ENCODE data around the gene PLIN1. TPM values are rescaled to one million over a fixed set of nuclear protein-coding genes. Genes with fewer than 3 reads are reported as not detected.

Gene PLIN1
- total and polyA plus RNA-seq, 9 of the 15 experiments (the other 6 are each of a cell fraction or from before 2014, with no cell fraction given) = not detected

GRCh38 chr15:89671687-89672086 is 7.5 kb downstream of the PLIN1 start (continued):
- TF ChIP-seq, protein P1, sequence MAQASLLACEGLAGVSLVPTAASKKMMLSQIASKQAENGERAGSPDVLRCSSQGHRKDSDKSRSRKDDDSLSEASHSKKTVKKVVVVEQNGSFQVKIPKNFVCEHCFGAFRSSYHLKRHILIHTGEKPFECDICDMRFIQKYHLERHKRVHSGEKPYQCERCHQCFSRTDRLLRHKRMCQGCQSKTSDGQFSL (CRISPR knock-in tag; IDR thresholded peaks at IDR 0.05) = no peak
- TF ChIP-seq, protein P1 (tag; IDR thresholded peaks at IDR 0.05) = no peak
- TF ChIP-seq ZBTB8A (IDR thresholded peaks at IDR 0.05; ENCODE audit: partially characterized antibody) = no peak
- no peak for TF ChIP-seq CXXC5 (CRISPR knock-in tag; IDR thresholded peaks at IDR 0.05)
- TF ChIP-seq L3MBTL2 (IDR thresholded peaks at IDR 0.05) = no peak
- TF ChIP-seq TAF7 (tag; IDR thresholded peaks at IDR 0.05) = no peak
- TF ChIP-seq, protein P2, sequence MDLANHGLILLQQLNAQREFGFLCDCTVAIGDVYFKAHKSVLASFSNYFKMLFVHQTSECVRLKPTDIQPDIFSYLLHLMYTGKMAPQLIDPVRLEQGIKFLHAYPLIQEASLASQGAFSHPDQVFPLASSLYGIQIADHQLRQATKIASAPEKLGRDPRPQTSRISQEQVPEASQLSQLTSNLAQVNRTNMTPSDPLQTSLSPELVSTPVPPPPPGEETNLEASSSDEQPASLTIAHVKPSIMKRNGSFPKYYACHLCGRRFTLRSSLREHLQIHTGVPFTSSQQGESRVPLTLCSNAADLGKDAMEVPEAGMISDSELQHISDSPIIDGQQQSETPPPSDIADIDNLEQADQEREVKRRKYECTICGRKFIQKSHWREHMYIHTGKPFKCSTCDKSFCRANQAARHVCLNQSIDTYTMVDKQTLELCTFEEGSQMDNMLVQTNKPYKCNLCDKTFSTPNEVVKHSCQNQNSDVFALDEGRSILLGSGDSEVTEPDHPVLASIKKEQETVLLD (IDR thresholded peaks at IDR 0.05) = no peak
- no peak for TF ChIP-seq NCOA1 (IDR thresholded peaks at IDR 0.05; ENCODE audit: low read depth)

DNA sequence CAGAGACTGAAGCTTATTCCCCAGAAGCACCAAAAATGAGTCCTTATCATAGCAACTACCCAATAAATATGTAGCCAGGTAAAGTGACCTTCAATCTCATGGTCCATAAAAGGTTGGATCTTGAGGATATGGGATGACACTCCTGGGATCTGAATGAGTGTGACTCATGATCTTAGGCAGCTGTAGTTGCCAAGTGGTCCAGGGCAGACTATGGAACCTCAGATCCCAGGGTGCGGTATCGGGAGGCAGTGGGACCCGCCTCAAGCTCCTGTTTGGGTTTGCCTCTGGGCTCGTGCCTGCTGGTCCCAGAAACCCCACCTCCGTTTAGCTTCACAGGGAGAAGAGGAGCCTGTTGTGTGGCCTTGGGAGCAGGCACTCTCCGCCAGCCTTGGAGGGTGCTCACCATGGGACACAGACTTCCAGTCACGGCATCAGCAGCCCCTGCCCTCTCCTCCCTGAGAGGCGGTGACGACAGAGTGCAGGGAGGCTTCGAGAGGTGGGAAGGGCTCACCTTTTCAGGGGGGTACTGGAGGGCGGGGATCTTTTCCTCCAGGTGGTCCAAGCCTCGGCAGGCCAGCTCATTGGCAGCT is 8.1 kb downstream of the PLIN1 start:
- intact Hi-C loops (cut with micrococcal nuclease) (no loop called here), in situ Hi-C loops (cut with MboI) (no loop called here)
- BruUV-seq (replicated peaks) = no TSS peak
- Histone ChIP-seq H3K27ac (ENCODE audit: extremely low read depth, low read depth, low read length) (no peak overlapping the region), H2AFZ (ENCODE audit: low read depth, low read length) (no peak overlapping the region), H3K9ac (ENCODE audit: insufficient read depth in 1 of 2, low read depth in 2 of 2, low read length in 2 of 2) (peak overlapping the region in 1 of 2 experiments; percentile 55; a peak in 1 of 4 replicates), H3K4me3 (no peak overlapping the region), H3K4me1 (replicated peaks in 1 of 2; ENCODE audit: control insufficient read depth in 2 of 2, insufficient read depth in 2 of 2, low read length in 2 of 2) (peaks cover 0 to 18% of the 10 kb centered on the region in 2 experiments; a peak in 3 of 5 replicates), H3K27me3 (ENCODE audit: control insufficient read depth in 2 of 2, insufficient read depth in 2 of 2, low read length in 2 of 2) (peaks cover 14 to 69% of the 10 kb centered on the region in 2 experiments), H4K20me1 (replicated peaks; ENCODE audit: control insufficient read depth, insufficient read depth, low read length) (peaks cover 2% of the 10 kb centered on the region; the same call in 1 of the 2 replicates), H3K9me3 (replicated peaks; ENCODE audit: control insufficient read depth, insufficient read depth, low read depth, low read length) (no peaks in the 10 kb centered on the region), H3K79me2 (ENCODE audit: control insufficient read depth, insufficient read depth, low read length) (no peaks in the 10 kb centered on the region), H3K4me2 (ENCODE audit: insufficient read depth, low read length) (no peak overlapping the region), H3K9me1 (ENCODE audit: control insufficient read depth, insufficient read depth, low read length) (no peaks in the 10 kb centered on the region), H3K36me3 (ENCODE audit: control insufficient read depth, insufficient read depth, low read length) (no peaks in the 10 kb centered on the region)
- CTCF ChIA-PET (ENCODE audit: low intra/inter-chr PET ratio) = interaction anchor here (0.6 kb wide), 1 partner anchor 213 kb away, joined by 4 read pairs; no protein-coding TSS in a partner anchor
- WGBS (ENCODE audit: insufficient coverage, low coverage, missing lambda C conversion rate) = 4% methylated on average over 5 of the region's 12 CpGs
- FAIRE-seq = no peak
- DNase-seq (ENCODE audit: extremely low read depth in 1 of 4, low spot score in 3 of 4) = no peak
- POLR2A ChIA-PET = interaction anchor here (0.6 kb wide), 1 partner anchor 70 kb away, joined by 3 read pairs; no protein-coding TSS in a partner anchor
- ATAC-seq = no peak
- TF ChIP-seq RFX7 (CRISPR knock-in tag; IDR thresholded peaks at IDR 0.05) (no peak), PHB (CRISPR knock-in tag; IDR thresholded peaks at IDR 0.05) (no peak), DMBX1 (CRISPR knock-in tag; IDR thresholded peaks at IDR 0.05; ENCODE audit: borderline replicate concordance) (no peak), FUS (optimal IDR thresholded peaks at IDR 0.05; ENCODE audit: low read depth, low read length) (no peak), UBTF (IDR thresholded peaks at IDR 0.05; ENCODE audit: borderline replicate concordance in 1 of 2, low read depth in 2 of 2, low read length in 2 of 2) (no peak), ARID3A (IDR thresholded peaks at IDR 0.05; ENCODE audit: borderline replicate concordance, low read depth, low read length) (no peak)
